Measurements from ENCODE around the gene GSC2.
"Not testable (repeated sequence)": the region's sequence is repeated elsewhere in the genome, so short reads cannot be mapped to it uniquely, and the experiment has no call there.

Gene GSC2

DNA sequence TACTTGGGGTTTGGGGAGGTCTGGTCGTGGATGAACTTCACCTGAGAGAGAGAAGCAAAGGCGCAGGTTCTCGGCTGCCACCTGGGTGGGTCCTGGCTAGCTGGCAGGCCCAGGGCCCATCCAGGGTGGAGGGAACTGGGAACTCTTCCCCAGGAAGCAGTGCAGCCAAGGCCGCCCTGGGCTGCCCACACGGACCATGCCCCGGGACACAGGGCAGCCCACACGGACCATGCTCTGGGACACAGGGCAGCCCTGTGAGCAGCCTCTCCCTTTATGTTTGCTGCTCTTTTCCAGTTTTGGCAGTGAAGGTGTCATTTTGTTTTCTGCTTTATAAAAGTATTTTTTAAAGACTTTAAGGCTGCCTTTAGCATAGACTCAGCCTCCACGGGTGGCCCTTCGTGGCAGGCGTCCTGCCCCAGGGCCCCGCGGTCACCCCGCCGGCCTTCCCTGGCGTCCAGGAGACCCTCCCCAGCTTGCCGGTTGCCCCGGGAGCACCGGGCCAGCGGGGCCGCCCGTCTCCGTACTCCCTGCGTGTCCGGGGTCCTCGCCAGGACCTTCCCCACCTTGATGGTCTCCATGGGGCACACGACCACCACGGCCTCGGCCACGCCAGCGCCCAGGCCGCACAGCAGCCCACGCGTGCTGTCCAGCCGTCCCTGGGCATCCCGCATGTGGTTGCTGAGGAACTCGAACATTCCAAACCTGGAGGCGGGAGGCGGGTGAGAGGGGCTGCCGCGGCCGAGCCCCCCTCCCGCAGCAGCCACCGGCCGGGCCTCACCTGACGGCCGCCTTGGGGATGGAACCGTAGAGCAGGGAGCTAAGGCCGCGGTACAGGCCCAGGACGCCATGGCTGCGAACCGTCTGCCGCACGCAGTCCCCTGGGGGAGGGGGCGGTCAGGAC, 27.3 kb upstream of the GSC2 start:
- DNase-seq, result no peak

DNA sequence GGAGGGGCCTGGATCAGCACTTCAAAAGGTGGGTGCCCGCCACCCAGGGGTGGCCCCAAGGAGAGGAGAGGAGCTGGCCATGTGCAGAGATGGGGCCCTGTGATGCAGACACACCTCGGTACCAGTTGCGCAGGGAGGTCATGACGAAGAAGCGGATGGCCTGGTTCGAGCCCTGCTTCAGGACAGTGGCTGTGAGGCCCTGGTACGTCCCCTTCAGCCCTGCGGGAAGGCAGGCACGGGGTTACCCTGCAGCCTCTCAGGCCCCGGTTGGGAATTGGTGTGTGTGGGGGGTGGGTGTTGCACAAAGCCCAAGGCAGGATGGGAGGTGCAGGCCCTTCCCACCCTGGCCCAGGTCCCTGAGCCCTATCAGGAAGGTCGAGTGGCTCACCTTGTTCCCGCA, 26.6 kb upstream of the GSC2 start:
- no peak for DNase-seq

DNA sequence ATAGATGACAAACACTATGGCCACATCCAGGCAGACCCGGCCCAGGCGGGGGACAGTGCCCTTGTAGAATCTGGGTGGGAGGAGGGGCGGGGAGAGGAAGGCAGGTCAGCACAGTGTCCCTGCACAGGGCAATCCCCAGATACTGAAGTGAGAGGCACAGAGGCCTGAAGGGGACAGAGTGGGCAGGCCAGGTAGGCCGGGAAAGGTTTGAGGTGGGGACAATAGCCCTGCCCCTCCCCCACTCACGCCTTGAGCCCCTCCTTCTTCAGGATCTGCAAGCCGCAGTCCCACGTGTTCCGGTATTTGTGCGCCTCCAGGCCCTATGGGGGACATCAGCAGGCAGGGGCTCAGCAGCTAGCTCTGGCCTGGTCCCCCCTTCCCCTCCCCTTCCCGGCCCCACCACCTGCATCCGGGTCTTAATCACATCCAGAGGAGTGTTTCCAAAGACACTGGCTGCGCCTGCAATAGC, 26.1 kb upstream of the GSC2 start:
- no peak for DNase-seq

DNA sequence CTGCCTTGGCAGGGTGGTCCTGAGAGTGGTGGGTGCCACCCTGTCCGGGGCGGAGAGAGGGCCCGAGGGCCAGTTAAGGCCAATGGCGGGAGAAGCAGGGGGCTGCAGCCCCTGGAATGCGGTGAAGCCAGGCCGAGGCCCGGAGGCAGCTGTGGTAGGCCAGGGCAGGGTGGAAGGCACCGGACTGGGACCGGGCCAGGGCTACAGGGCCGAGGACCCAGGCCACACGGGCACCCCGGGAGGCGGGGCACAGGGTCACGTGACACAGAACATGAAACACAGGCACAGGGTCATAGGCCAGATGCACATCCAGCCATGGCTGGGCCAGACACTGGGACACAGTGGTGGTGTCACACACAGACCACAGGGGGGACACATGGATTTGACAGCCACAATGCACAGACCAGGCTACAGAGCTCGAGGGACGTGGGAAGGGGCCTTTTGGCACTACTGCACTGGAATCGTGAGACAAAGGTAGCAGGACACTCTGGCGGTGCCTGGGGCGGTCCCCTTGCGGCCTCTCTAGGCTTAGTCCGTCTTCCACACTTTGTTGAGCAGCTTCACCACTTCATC, 25.6 kb upstream of the GSC2 start:
- no peak for DNase-seq

DNA sequence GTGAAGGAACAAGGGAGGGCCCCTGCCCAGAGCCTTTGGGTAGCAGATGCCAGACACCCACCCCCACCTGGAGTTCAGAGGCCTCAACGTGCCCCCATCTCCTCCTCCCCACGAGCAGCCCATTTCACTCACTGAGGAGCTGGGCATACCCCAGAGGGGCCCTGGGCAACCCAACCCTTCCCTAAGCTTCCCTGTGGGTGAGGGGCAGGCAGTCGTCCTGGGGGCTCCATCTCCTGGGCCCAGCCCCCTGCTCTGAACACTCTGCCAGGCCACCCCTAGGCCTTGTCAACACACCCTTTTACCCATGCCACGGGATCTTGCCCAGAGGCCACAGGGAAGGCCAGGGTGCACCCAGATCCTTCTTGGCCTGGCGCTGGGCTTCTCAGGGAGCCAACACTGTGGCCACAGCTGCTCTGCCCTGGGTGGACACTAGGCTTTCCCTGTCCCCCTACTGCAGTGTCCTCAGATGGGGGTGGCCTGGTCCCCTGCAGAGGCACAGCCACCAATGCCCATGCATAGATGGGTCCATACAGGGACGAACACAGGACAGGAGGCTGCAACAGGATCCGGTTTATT, 25.0 kb upstream of the GSC2 start:
- no peak for DNase-seq

DNA sequence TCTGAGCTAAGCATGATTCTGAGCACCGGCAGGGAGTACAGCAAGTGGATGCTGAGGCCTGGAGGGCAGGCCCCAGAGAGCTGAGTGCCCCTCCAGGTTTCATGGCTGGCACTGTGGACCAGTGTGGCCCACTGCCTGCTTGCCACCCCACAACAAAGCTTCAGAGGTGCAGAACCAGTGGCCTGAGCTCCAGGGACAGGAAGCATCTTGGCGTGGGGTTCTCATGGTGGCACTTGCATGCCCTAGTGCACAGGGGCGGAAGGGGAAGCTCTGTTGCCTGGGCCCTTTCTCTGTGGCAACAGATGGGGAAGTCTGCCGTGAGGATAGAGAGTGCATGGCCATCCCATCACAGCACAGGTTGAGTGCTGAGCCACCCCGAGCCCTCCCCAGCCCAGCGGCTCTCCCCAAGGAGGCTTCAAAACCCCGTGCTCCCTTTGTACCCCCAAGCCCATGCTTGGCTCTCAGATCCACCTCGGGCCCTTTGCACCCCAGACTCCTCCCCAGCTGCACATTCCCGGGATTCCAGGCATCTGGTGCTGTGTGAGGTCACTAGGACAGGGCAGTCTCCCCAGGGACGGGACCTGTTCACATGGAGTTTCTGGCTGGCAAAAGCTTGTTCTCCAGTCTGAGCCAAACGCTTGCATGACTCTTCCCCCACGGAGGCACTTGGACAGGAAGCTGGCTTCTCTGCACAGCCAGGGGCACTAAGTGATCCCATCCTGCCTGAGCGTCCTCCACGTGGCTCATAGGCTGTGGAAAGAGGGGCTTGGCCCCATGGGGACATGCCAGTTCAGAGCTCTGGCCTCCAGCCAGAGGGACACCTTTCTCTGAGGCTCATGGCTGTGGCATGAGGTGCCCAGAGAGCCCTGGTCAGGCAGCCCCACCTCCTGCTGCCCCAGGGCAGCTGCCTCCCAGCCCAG, 24.3 kb upstream of the GSC2 start:
- DNase-seq, result peak; percentile 6

DNA sequence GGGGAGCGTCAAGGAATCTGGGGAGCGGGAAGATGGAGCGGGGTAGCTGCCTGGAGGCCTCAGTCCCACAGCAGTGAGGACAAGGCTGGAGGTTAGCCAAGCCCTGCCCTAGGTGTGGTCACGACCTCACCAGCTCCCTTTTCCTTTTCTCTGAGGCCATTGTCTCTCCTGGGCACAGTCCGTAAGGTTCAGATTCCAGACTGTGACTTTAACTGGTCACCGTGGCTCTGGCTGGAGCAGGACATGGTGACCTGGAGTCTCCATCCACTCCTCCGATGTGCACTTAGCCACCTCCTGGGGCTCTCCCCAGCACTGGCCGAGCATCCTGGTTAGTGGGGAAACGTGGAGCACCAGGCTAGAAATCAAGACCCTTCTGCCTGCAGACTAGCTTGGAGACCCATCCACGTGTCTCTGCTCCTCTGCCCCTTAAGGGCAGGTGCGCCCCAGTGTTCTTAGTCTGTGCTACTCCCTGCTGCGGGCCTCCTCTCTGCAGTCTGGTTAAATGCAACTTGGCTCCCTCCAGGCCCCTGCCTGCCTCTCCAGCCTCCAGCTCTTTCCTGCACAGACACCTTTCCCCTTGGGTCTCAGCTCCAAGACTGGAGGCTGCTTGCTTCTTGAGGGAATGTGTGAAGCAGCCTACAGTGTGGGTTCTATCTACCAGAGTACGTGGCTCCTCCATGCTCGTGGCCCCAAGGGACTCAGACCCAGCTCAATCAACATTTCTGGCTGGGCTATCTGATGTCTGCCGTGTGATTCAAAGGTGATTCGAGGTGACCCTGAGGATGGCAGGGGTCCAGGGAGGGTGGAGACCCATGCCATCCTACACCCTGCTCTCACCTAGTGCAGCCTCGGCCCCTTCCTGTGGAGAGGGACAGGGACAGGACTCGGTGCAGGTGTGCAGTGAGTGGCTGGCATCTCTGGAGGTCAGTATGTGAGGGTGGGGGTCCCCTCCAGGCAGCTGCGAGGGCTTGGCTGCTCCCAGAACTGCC, 23.2 kb upstream of the GSC2 start:
- DNase-seq, result no peak

GRCh38 chr22:19172213-19173046, 22.3 kb upstream of the GSC2 start:
- no peak for DNase-seq

GRCh38 chr22:19169947-19170318, 19.8 kb upstream of the GSC2 start:
- DNase-seq, result no peak

DNA sequence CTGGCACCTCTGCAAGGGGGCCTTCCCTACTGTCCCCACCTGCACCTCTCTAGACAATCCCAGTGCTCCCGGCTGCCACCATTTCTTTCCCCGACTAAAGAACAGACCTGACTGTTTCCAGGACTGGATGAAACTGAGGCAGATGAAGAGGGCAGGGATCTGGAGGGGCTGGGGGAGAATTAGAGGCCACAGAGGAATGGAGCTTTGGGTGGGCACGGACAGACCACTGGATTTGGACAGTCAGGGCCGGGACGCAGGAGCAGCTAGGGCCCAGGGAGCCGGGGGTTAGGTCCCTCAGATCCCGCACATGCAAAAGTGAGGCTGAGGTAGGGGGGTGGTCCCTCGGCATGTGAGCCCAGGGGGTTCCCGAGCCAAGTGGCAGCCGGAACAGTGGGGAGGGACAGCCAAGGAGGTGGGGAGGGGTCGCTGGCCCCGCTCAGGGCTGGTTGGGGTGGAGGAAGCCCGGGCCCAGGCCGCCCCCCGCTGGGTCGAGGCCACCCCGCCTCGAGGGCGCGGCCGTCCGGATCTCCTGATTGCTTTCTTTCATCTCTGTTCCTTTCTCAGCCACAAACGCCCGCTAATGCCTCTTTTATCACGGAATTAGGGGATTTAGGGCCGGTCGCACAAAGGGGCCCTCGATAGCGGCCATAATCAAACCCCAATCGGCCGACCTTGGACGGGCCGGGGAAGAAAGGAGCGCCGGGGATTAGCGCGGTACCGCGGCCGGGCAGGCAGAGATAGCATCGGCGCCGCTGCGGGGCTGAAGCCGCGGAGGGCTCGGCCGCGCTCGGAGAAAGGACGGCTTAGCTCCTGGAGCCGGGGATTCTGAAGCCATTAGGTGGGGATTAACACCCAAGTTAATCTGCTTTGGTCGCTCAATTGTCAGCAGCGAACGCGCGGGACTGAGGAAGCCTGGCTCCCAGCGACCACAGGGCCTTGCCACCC, 19.2 kb upstream of the GSC2 start:
- DNase-seq, result no peak

GRCh38 chr22:19168088-19168890, 18.2 kb upstream of the GSC2 start:
- no peak for DNase-seq

DNA sequence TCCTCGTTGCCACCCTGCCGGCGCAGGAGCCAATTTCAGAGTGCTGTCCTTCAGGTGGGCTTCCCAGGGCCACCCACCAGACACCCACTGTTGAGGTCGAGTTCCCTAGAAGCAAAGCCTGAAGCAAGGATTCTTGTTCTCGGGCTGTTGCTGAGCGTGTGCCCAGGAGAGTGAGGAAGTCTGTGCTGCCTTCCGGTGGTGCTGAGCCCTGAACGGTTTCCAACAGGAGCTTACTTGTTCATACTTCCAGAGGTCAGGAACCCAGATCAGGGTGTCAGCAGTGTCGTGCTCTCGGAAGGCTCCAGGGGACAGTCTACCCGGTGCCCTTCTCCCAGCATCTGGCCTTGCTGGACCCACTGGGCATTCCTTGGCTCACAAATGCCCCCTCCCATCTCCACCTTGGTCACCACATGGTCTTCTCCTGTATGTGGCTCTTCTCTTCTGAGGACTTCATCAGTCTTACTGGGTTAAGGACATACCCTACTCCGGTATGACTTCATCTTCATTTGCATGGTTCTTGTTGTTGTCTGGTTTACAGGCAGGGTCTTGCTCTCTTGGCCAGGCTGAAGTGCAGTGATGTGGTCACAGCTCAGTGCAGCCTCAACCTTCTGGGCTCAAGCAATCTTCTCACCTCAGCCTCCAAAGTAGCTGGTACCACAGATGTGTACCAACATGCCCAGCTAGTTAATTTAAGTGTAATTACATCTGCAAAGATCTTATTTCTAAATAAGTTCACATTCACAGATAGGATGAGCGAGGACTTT, 17.2 kb upstream of the GSC2 start:
- no peak for DNase-seq

DNA sequence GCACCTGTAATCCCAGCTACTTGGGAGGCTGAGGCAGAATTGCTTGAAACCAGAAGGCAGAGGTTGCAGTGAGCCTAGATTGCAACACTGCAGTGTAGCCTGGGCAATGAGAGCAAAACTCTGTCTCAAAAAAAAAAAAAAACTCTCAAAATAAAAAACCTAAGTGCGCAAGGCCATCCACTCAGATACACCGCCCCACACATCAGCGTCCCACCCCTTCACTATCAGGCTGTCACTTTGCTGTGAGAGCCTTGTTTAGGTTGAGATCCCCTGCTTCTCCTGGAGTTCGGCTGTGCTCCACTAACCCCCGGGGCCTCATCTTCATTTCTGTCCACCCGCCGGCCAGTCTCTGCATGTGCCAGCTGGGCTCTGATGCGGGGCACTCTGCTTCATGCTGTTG, 16.3 kb upstream of the GSC2 start:
- DNase-seq, result no peak

- DNase-seq, result no peak
Measured at GRCh38 chr22:19164425-19164824, 14.3 kb upstream of the GSC2 start.

DNA sequence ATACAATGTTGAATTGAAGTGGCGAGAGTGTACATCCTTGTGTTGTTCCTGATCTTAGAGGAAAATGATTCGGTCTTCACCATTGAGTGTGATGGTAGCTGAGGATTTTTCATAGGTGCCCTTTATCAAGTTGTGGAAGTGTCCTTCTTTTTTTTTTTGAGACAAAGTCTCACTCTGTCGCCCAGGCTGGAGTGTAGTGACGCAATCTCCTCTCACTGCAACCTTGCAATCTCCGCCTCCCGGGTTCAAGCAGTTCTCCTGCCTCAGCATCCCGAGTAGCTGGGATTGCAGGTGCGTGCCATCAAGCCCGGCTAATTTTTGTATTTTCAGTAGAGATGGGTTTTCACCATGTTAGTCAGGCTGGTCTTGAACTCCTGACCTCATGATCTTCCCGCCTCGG, 8.6 kb upstream of the GSC2 start:
- not testable (repeated sequence) for DNase-seq

GRCh38 chr22:19156109-19156508, 6.0 kb upstream of the GSC2 start:
- not testable (repeated sequence) for DNase-seq

- DNase-seq, result no peak
Measured at GRCh38 chr22:19152942-19153883, 3.1 kb upstream of the GSC2 start.

All from amniotic stem cell (primary cell).